K562 (cell line): ENCODE data around the gene BNIP5. TPM values are rescaled to one million over a fixed set of nuclear protein-coding genes. Genes with fewer than 3 reads are reported as not detected.
A peak's percentile ranks its signal among the peaks of the same experiment; 100 is the strongest.

Experiments used
- ATAC-seq: fragments of 200-7000 bp; cut with Tn5 transposase; 3 replicates; pipeline ENCODE4 v1.9.1; 2020; ENCODE audit warnings: moderate library complexity
- BruUV-seq: library from RNA; stranded (reverse); fragments of 400-500 nt; replicated peaks from 2 replicates; lab custom pipeline; 2021; lab: Mats Ljungman, UMichigan
- CTCF ChIA-PET: fragments of 300-600 bp; formaldehyde crosslinking; extraction: SDS; loops from one replicate; lab custom pipeline; 2021; ENCODE audit warnings: low intra/inter-chr PET ratio; lab: Yijun Ruan, JAX
- POLR2A ChIA-PET: fragments of 300-600, 350-650 bp; sonication (Branson Sonifier 250); formaldehyde crosslinking; extraction: SDS; loops from one replicate; lab custom pipeline; 2021; ENCODE audit warnings: antibody characterized with exemption, inconsistent platforms; lab: Yijun Ruan, JAX
- DNase-seq, 4 experiments: peaks; one replicate each; pipeline versions ENCODE4 v3.0.0 to v3.0.0-alpha.2; 2011 to 2018; ENCODE audit warnings: low spot score in 3 of 4, mixed read lengths in 3 of 4; ENCODE audit errors: extremely low read depth in 1 of 4
- FAIRE-seq: peaks from 2 replicates; lab custom pipeline; 2011; peaks lifted over from hg19 to GRCh38; lab: Jason Lieb, UNC
- H2AFZ ChIP-seq: 2 replicates; pipeline ENCODE4 v1.6.0; 2011; ENCODE audit warnings: low read depth, low read length, control low read depth, inconsistent platforms
- H3K27ac ChIP-seq: fragments of 200-600 bp; 3 replicates; pipeline ENCODE4 v1.8.0; 2011; ENCODE audit warnings: low read depth, mild to moderate bottlenecking, control low read depth, inconsistent platforms, low read length, moderate library complexity, mixed read lengths; ENCODE audit errors: extremely low read depth
- H3K27me3 ChIP-seq, 2 experiments: fragments of 300-600 bp in 1 of 2; 2 replicates in 1 of 2; 3 replicates in 1 of 2; pipeline versions ENCODE4 v1.6.0 to v1.8.0; 2011; ENCODE audit warnings: inconsistent platforms in 2 of 2, low read length in 2 of 2, mild to moderate bottlenecking in 1 of 2, mixed read lengths in 1 of 2, moderate library complexity in 1 of 2; ENCODE audit not compliant: control insufficient read depth in 2 of 2, insufficient read depth in 2 of 2
- H3K36me3 ChIP-seq: fragments of 300-600 bp; 3 replicates; pipeline ENCODE4 v1.8.0; 2011; ENCODE audit warnings: mild to moderate bottlenecking, low read length, inconsistent platforms; ENCODE audit not compliant: control insufficient read depth, insufficient read depth
- H3K4me1 ChIP-seq, 2 experiments: fragments of 200-600 bp in 1 of 2; replicated peaks in 1 of 2; 2 replicates in 1 of 2; 3 replicates in 1 of 2; pipeline versions ENCODE4 v1.5.1 to v1.8.0; 2011; ENCODE audit warnings: inconsistent platforms in 2 of 2, low read length in 2 of 2, mild to moderate bottlenecking in 1 of 2, mixed read lengths in 1 of 2, moderate library complexity in 1 of 2; ENCODE audit not compliant: control insufficient read depth in 2 of 2, insufficient read depth in 2 of 2
- H3K4me2 ChIP-seq: 2 replicates; pipeline ENCODE4 v1.6.1; 2011; ENCODE audit warnings: low read length, control low read depth, inconsistent platforms, mixed read lengths; ENCODE audit not compliant: insufficient read depth
- H3K4me3 ChIP-seq: fragments of 200-600 bp; sonication (generic), shearing (Covaris generic); 2 replicates; pipeline ENCODE4 v1.5.1; 2016; ENCODE audit warnings: control low read depth, inconsistent platforms
- H3K79me2 ChIP-seq: fragments of 200-600 bp; 3 replicates; pipeline ENCODE4 v1.8.0; 2011; ENCODE audit warnings: low read length, inconsistent platforms; ENCODE audit not compliant: control insufficient read depth, insufficient read depth
- H3K9ac ChIP-seq, 2 experiments: 2 replicates each; pipeline versions ENCODE4 v1.6.0 to v1.6.1; 2011; ENCODE audit warnings: low read depth in 2 of 2, low read length in 2 of 2, control low read depth in 1 of 2, inconsistent platforms in 1 of 2, mild to moderate bottlenecking in 1 of 2, mixed read lengths in 1 of 2; ENCODE audit not compliant: insufficient read depth in 1 of 2
- H3K9me1 ChIP-seq: one replicate; pipeline ENCODE4 v1.6.0; 2011; ENCODE audit warnings: inconsistent platforms, mild to moderate bottlenecking, low read length, moderate library complexity; ENCODE audit not compliant: control insufficient read depth, insufficient read depth
- H3K9me3 ChIP-seq: replicated peaks from 2 replicates; pipeline ENCODE4 v1.5.1; 2011; ENCODE audit warnings: low read depth, low read length, inconsistent platforms; ENCODE audit not compliant: control insufficient read depth, insufficient read depth
- H4K20me1 ChIP-seq: replicated peaks from 2 replicates; pipeline ENCODE4 v1.6.1; 2011; ENCODE audit warnings: low read length, inconsistent platforms, mixed read lengths; ENCODE audit not compliant: control insufficient read depth, insufficient read depth
- BCOR ChIP-seq: fragments of 450-650 bp; IDR thresholded peaks from 2 replicates; pipeline ENCODE4 v1.6.1; 2016
- CHAMP1 ChIP-seq: fragments of 450-650 bp; IDR thresholded peaks from 2 replicates; pipeline ENCODE4 v1.6.1; 2016; ENCODE audit warnings: mild to moderate bottlenecking
- HDAC2 ChIP-seq: fragments of 450-650 bp; IDR thresholded peaks from 2 replicates; pipeline ENCODE4 v1.6.1; 2016; ENCODE audit warnings: mild to moderate bottlenecking
- KDM1A ChIP-seq, 2 experiments: fragments of 450-650 bp; IDR thresholded peaks; 2 replicates each; pipeline ENCODE4 v1.6.1; 2016; ENCODE audit warnings: mild to moderate bottlenecking in 2 of 2
- POLR3G ChIP-seq: IDR thresholded peaks from 2 replicates; pipeline ENCODE4 v1.6.1; 2011; ENCODE audit not compliant: insufficient read length, insufficient replicate concordance; ENCODE audit errors: extremely low read depth
- RBM25 ChIP-seq: fragments of 200-400 bp; formaldehyde crosslinking; IDR thresholded peaks from 2 replicates; pipeline ENCODE4 v1.6.1; 2018; ENCODE audit warnings: low read length, low read depth, moderate library complexity; ENCODE audit not compliant: severe bottlenecking
- RCOR1 ChIP-seq, 2 experiments: IDR thresholded peaks; 2 replicates each; pipeline ENCODE4 v1.6.1; 2012; ENCODE audit warnings: low read depth in 2 of 2, low read length in 2 of 2, borderline replicate concordance in 1 of 2, improper control_type of control experiment in 1 of 2
- SMARCA5 ChIP-seq: fragments of 450-650 bp; IDR thresholded peaks from 2 replicates; pipeline ENCODE4 v1.6.1; 2016
- ZFP36 ChIP-seq: fragments of 150-350 bp; IDR thresholded peaks from 2 replicates; pipeline ENCODE4 v1.6.1; 2018; ENCODE audit warnings: low read length, low read depth; ENCODE audit not compliant: partially characterized antibody
- WGBS: fragments of 100-300 bp; shearing (Covaris generic); methylation state at CpG from one replicate; pipeline ENCODE4 v1.1.6; 2016; ENCODE audit warnings: low coverage, mixed read lengths; ENCODE audit not compliant: insufficient coverage; ENCODE audit errors: missing lambda C conversion rate; 5-methylcytosine and 5-hydroxymethylcytosine counted together
- in situ Hi-C: fragments of 300-500 bp; cut with MboI; formaldehyde crosslinking; loops from 4 replicates; pipeline ENCODE4 v1.15.0; 2018; ENCODE audit warnings: inconsistent platforms, mixed read lengths
- intact Hi-C: fragments of 100-400 bp; cut with micrococcal nuclease; formaldehyde crosslinking; loops from 2 replicates; pipeline ENCODE4 v1.14.2; 2022
- polyA plus RNA-seq, 8 experiments: library from polyadenylated mRNA; depleted of rRNA in 4 of 8; stranded (reverse) in 5 of 8; unstranded in 3 of 8; fragments of >200 nt; fragmentation: Nextera tagmentation in 2 of 8; fragmentation: Illumina TruSeq in 1 of 8; extraction: Ambion mirVana in 2 of 8; extraction: Trizol in 1 of 8; gene quantifications; 2 replicates each; pipeline versions ENCODE4 v1.2.1 to v1.2.3, GENCODE V29; 2011 to 2014; ENCODE audit warnings: inconsistent platforms in 1 of 8, missing spikeins in 1 of 8
- total RNA-seq, 7 experiments: library from RNA; depleted of rRNA in 6 of 7; stranded (reverse); fragments of >200 nt in 6 of 7; fragmentation: Illumina TruSeq in 2 of 7; extraction: Trizol in 2 of 7; gene quantifications; 2 replicates each; pipeline versions ENCODE4 v1.2.1 to v1.2.3, GENCODE V29; 2011 to 2021; ENCODE audit warnings: low replicate concordance in 1 of 7

The BNIP5 gene
- total and polyA plus RNA-seq, 9 of the 15 experiments (the other 6 are each of a cell fraction or from before 2014, with no cell fraction given): not detected

GRCh38 chr6:36327226-36327918 lies 9.3 kb downstream of the BNIP5 start:
- no peak overlapping the region for H3K4me3 ChIP-seq
- in situ Hi-C loops (no loop called here), intact Hi-C loops (no loop called here)
- no peak for TF ChIP-seq CHAMP1
- peak; percentile 69; the same call in 1 of the 2 replicates for TF ChIP-seq HDAC2
- TF ChIP-seq POLR3G: no peak
- TF ChIP-seq BCOR: peak; percentile 93
- 0 out of 4 replicates have a peak, but pooled peaks of 1 of the 2 experiments have one; percentile 29 for TF ChIP-seq RCOR1 (IDR thresholded peaks at IDR 0.05; ENCODE audit: borderline replicate concordance in 1 of 2, low read depth in 2 of 2, low read length in 2 of 2)
- TF ChIP-seq ZFP36: peak; percentile 73
- TF ChIP-seq RBM25: peak; percentile 95
- TF ChIP-seq SMARCA5: 0 out of 2 replicates have a peak, but pooled peaks have one; percentile 60
- peak; percentile 63 to 86 for TF ChIP-seq KDM1A (IDR thresholded peaks at IDR 0.05)
- H3K27ac ChIP-seq: no peak overlapping the region
- POLR2A ChIA-PET: interaction anchor here (1.5 kb wide), 1 partner anchor 23 kb away, joined by 4 read pairs; no protein-coding TSS in a partner anchor
- H3K79me2 ChIP-seq: no peaks in the 10 kb centered on the region
- no peaks in the 10 kb centered on the region for H3K36me3 ChIP-seq
- no peak overlapping the region for H3K9ac ChIP-seq
- no peak overlapping the region for H3K4me2 ChIP-seq
- peaks cover 4% of the 10 kb centered on the region; the same call in 1 of the 2 replicates for H4K20me1 ChIP-seq
- peaks cover 43 to 88% of the 10 kb centered on the region in 2 experiments for H3K27me3 ChIP-seq
- no peaks in the 10 kb centered on the region for H3K9me1 ChIP-seq
- no peak for DNase-seq
- peak; percentile 23 for FAIRE-seq
- no peaks in the 10 kb centered on the region for H3K9me3 ChIP-seq
- 1% methylated on average over 6 of the region's 6 CpGs for WGBS
- no peak for ATAC-seq
- BruUV-seq: no TSS peak
- CTCF ChIA-PET: no interaction called here
- H2AFZ ChIP-seq: no peak overlapping the region
- peaks cover 0 to 8% of the 10 kb centered on the region in 2 experiments; a peak in 1 of 5 replicates for H3K4me1 ChIP-seq
